ELF-1 (cell line): Measurements from ENCODE around the gene PRC1.

Source experiments
- DNase-seq: peaks from one replicate; pipeline ENCODE4 v3.0.0-alpha.2; 2016; ENCODE audit warnings: low read depth, low spot score

Gene PRC1

GRCh38 chr15:90956274-90957030 lies 37.9 kb downstream of the PRC1 start:
- peak; percentile 93 for DNase-seq

- peak; percentile 43 for DNase-seq
Observed at GRCh38 chr15:90955624-90956273, 38.6 kb downstream of the PRC1 start.

- DNase-seq: peak; percentile 96
Observed at GRCh38 chr15:90954712-90955623, 39.4 kb downstream of the PRC1 start, which contains the start of gene RCCD1. Gene RCCD1 (plus strand): TSS chr15:90954884. CDS start chr15:90956735, 1,851 bp downstream.

GRCh38 chr15:90953947-90954711 lies 40.2 kb downstream of the PRC1 start:
- no peak for DNase-seq

- no peak for DNase-seq
Observed at GRCh38 chr15:90952901-90953677, 41.2 kb downstream of the PRC1 start.

- DNase-seq: no peak
Observed at GRCh38 chr15:90950676-90951075, 43.7 kb downstream of the PRC1 start.

- no peak for DNase-seq
Observed at GRCh38 chr15:90949979-90950675, 44.2 kb downstream of the PRC1 start.

GRCh38 chr15:90948506-90948905 lies 45.8 kb downstream of the PRC1 start:
- no peak for DNase-seq

GRCh38 chr15:90947577-90948357 lies 46.6 kb downstream of the PRC1 start:
- DNase-seq: no peak

- DNase-seq: no peak
Observed at GRCh38 chr15:90946941-90947576, 47.3 kb downstream of the PRC1 start.

GRCh38 chr15:90946538-90946937 lies 47.8 kb downstream of the PRC1 start:
- DNase-seq: no peak

GRCh38 chr15:90945091-90945490 lies 49.2 kb downstream of the PRC1 start:
- no peak for DNase-seq

- DNase-seq: no peak
Observed at GRCh38 chr15:90942354-90943120, 51.8 kb downstream of the PRC1 start.

GRCh38 chr15:90941038-90941437 lies 53.3 kb downstream of the PRC1 start:
- DNase-seq: no peak

- DNase-seq: no peak
Observed at GRCh38 chr15:90939756-90940155, 54.6 kb downstream of the PRC1 start.

- DNase-seq: no peak
Observed at GRCh38 chr15:90938261-90938660, 56.1 kb downstream of the PRC1 start.

GRCh38 chr15:90936823-90937222 lies 57.5 kb downstream of the PRC1 start:
- DNase-seq: no peak
